Kidney (tissue), 14 donors: ENCODE data around the gene CRTC2. TPM values are rescaled to one million over a fixed set of nuclear protein-coding genes. Genes with fewer than 3 reads are reported as not detected.

Source experiments
- DNase-seq, 5 donors: peaks; one replicate each; pipeline ENCODE4 v3.0.0-alpha.2; 2013 to 2020
- FAIRE-seq: peaks from 2 replicates; lab custom pipeline; 2012; peaks lifted over from hg19 to GRCh38; lab: Jason Lieb, UNC
- H3K27ac ChIP-seq, 2 donors: one replicate each; pipeline ENCODE4 v1.7.0; 2013; ENCODE audit warnings: low read depth in 2 of 2, low read length in 2 of 2, inconsistent platforms in 1 of 2
- H3K27me3 ChIP-seq: one replicate; pipeline ENCODE4 v1.7.1; 2013; ENCODE audit warnings: low read length, inconsistent platforms; ENCODE audit not compliant: control insufficient read depth, insufficient read depth
- H3K36me3 ChIP-seq, 3 donors: one replicate each; pipeline versions ENCODE4 v1.7.0 to v1.7.1; 2013; ENCODE audit warnings: low read length in 3 of 3, control low read depth in 1 of 3, inconsistent platforms in 1 of 3; ENCODE audit not compliant: insufficient read depth in 3 of 3, control insufficient read depth in 2 of 3
- H3K4me1 ChIP-seq, 3 donors: one replicate each; pipeline versions ENCODE4 v1.7.0 to v1.7.1; 2013; ENCODE audit warnings: low read length in 3 of 3, inconsistent platforms in 1 of 3, low read depth in 1 of 3; ENCODE audit not compliant: control insufficient read depth in 2 of 3, insufficient read depth in 2 of 3
- H3K4me3 ChIP-seq, 3 donors: one replicate each; pipeline versions ENCODE4 v1.7.0 to v1.8.1; 2013; ENCODE audit warnings: low read length in 3 of 3, control low read depth in 1 of 3, inconsistent platforms in 1 of 3
- H3K9ac ChIP-seq, 3 donors: one replicate each; pipeline versions ENCODE4 v1.7.0 to v1.7.1; 2013; ENCODE audit warnings: low read length in 3 of 3, control low read depth in 1 of 3, inconsistent platforms in 1 of 3
- H3K9me3 ChIP-seq, 3 donors: one replicate each; pipeline versions ENCODE4 v1.7.0 to v1.7.1; 2013; ENCODE audit warnings: low read length in 3 of 3, control low read depth in 1 of 3, inconsistent platforms in 1 of 3; ENCODE audit not compliant: control insufficient read depth in 2 of 3, insufficient read depth in 1 of 3
- CTCF ChIP-seq: IDR thresholded peaks from 3 replicates; pipeline ENCODE4 v1.5.1; 2012; ENCODE audit warnings: mild to moderate bottlenecking, moderate library complexity, borderline replicate concordance; ENCODE audit not compliant: insufficient read depth; ENCODE audit errors: extremely low read depth
- intact Hi-C: fragments of 100-400 bp; cut with DNase I; formaldehyde crosslinking; loops from one replicate; pipeline ENCODE4 v1.11.1; 2022
- polyA plus RNA-seq: library from polyadenylated mRNA; stranded (reverse); fragments of 350-450 nt; fragmentation: Illumina TruSeq; extraction: RNeasy Lipid Tissue Mini Kit (QIAGEN cat#74804); gene quantifications from one replicate; pipeline ENCODE4 v1.2.3, GENCODE V29; 2014; ENCODE audit warnings: low read depth, low replicate concordance; ENCODE audit not compliant: insufficient read depth
- total RNA-seq: library from RNA; stranded (reverse); fragmentation: NEBNext Ultra II Directional; extraction: Animal tissue kit (Norgen Biotek cat#: 25700); gene quantifications from one replicate; pipeline ENCODE4 v1.2.1, GENCODE V29; 2021
- donor health status: control.
- donor health status: control.
- donor health status: control.
- donor health status: control.
- donor health status: control.
- donor health status: DM: yes; HTN: yes; CAD: no.
- donor health status: Normal renal cell carcinoma (clear cell type).

The CRTC2 gene
- total and polyA plus RNA-seq, 2 donors from 2014 or later = 28.6 to 44.8 TPM

- no peak for TF ChIP-seq CTCF
- Histone ChIP-seq H3K27me3 (no peaks in the 10 kb centered on the region), H3K36me3 (peaks cover 6 to 16% (median 6%) of the 10 kb centered on the region in 3 donors), H3K27ac (no peak overlapping the region), H3K9me3 (no peaks in the 10 kb centered on the region), H3K4me1 (peaks cover 6 to 16% (median 11%) of the 10 kb centered on the region in 3 donors), H3K4me3 (peak overlapping the region; percentile 93 to 98 (median 97)), H3K9ac (peak overlapping the region in 2 of 3 donors; percentile 95 to 99)
- FAIRE-seq = no peak
- intact Hi-C loops = no loop called here
- DNase-seq = no peak
Measured at GRCh38 chr1:153991806-153992205, 33.4 kb upstream of the CRTC2 start.

- Histone ChIP-seq H3K9ac (peak overlapping the region; percentile 95 to 99 (median 99)), H3K4me3 (peak overlapping the region; percentile 93 to 98 (median 97)), H3K27ac (peak overlapping the region; percentile 96 to 97), H3K27me3 (no peaks in the 10 kb centered on the region), H3K9me3 (no peaks in the 10 kb centered on the region), H3K36me3 (peaks cover 6 to 16% (median 6%) of the 10 kb centered on the region in 3 donors), H3K4me1 (peaks cover 6 to 20% (median 11%) of the 10 kb centered on the region in 3 donors)
- TF ChIP-seq CTCF = no peak
- intact Hi-C loops = no loop called here
- FAIRE-seq (no peak), DNase-seq (no peak)
Measured at GRCh38 chr1:153991151-153991630, 32.8 kb upstream of the CRTC2 start.

- Histone ChIP-seq H3K4me1 (peaks cover 6 to 20% (median 11%) of the 10 kb centered on the region in 3 donors), H3K27ac (peak within 1 kb of the TSS; percentile 96 to 97), H3K9me3 (no peaks in the 10 kb centered on the region), H3K36me3 (peaks cover 6 to 16% (median 6%) of the 10 kb centered on the region in 3 donors), H3K9ac (peak within 1 kb of the TSS; percentile 95 to 99 (median 99)), H3K27me3 (no peaks in the 10 kb centered on the region), H3K4me3 (peak within 1 kb of the TSS; percentile 93 to 98 (median 97))
- peak; percentile 76 for FAIRE-seq
- peak; percentile 94 to 100 (median 96) for DNase-seq
- intact Hi-C loops = no loop called here
- TF ChIP-seq CTCF = no peak
Measured at GRCh38 chr1:153990468-153991150, 32.2 kb upstream of the CRTC2 start, which contains the start of gene RPS27. Gene RPS27 (plus strand): TSS chr1:153990762. CDS start chr1:153990797, 35 bp downstream.
